Mesodermal cell (in vitro differentiated cells): ENCODE results near the gene MRPS9. TPM values are rescaled to one million over a fixed set of nuclear protein-coding genes. Genes with fewer than 3 reads are reported as not detected.

Experiments used
- H3K27ac ChIP-seq: 2 replicates; pipeline ENCODE4 v1.7.0; 2013; ENCODE audit warnings: mild to moderate bottlenecking, low read depth, low read length, moderate library complexity; ENCODE audit not compliant: severe bottlenecking
- H3K36me3 ChIP-seq: 2 replicates; pipeline ENCODE4 v1.7.1; 2013; ENCODE audit warnings: mild to moderate bottlenecking, low read length, moderate library complexity; ENCODE audit not compliant: control insufficient read depth, insufficient read depth
- H3K4me1 ChIP-seq: one replicate; pipeline ENCODE4 v1.7.1; 2013; ENCODE audit warnings: mild to moderate bottlenecking, low read length; ENCODE audit not compliant: insufficient read depth, control insufficient read depth, poor library complexity, severe bottlenecking
- H3K4me3 ChIP-seq: 2 replicates; pipeline ENCODE4 v1.7.0; 2013; ENCODE audit warnings: low read length, control low read depth, mild to moderate bottlenecking; ENCODE audit not compliant: insufficient read depth, poor library complexity, severe bottlenecking; ENCODE audit errors: extremely low read depth
- H3K9me3 ChIP-seq: 2 replicates; pipeline ENCODE4 v1.7.1; 2013; ENCODE audit warnings: mild to moderate bottlenecking, low read length, moderate library complexity; ENCODE audit not compliant: control insufficient read depth
- WGBS, 2 experiments: methylation state at CpG; one replicate each; pipeline ENCODE4 v1.1.5; 2013; ENCODE audit warnings: missing lambda C conversion rate in 2 of 2; ENCODE audit not compliant: insufficient coverage in 2 of 2; 5-methylcytosine and 5-hydroxymethylcytosine counted together
- polyA plus RNA-seq, 2 experiments: library from polyadenylated mRNA; stranded (reverse); fragments of 50-300 nt; gene quantifications; one replicate each; pipeline ENCODE4 v1.2.3, GENCODE V29; 2013

Gene MRPS9
- 30.7 TPM for polyA plus RNA-seq (2013, experiment 1 of 2)
- 34.7 TPM for polyA plus RNA-seq (2013, experiment 2 of 2)

DNA sequence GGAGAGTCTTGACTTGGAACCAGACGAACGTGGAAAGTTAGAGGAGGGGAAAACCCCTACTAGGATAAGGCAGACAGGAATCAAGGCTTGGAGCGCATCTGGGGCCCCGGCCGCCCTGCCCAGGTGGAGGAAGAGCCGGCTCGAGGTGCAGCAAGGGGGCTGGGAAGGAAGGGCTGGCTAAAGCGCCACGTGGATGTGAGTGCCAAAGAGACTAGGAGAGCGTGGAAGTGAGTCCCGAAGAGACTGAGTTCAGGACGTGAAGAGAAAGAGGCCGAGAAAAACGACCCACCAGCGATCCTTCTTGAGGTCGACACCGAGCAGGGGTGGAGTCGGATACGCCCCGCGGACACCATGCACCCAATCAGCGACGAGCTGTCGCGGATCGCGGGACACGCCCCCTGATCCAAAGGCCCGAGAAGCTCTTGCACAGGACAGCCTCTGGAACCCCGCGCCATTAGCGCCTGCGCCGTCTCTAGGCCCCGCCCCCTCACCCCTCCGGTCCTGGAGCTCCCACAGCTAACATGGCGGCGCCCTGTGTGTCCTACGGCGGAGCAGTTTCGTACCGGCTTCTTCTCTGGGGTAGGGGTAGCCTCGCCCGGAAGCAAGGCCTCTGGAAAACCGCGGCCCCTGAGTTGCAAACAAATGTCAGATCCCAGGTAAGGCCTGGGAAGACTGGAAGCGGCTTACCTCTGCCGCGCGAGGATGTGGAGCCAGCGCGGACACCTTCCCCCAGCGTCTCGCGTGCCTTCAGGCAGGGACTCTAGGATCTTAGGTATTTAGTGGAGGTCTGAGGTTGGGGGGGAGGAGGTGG is at the start of gene MRPS9:
MRPS9 (plus strand) TSS at position 498 of the 811 bp plus-strand sequence; CDS start at position 522, 24 bp downstream.
- Histone ChIP-seq H3K9me3 (no peaks in the 10 kb centered on the region), H3K4me1 (no peaks in the 10 kb centered on the region), H3K36me3 (peaks cover 6% of the 10 kb centered on the region), H3K4me3 (peak within 1 kb of the TSS; percentile 87), H3K27ac (peak within 1 kb of the TSS; percentile 87)
- 0% methylated on average over 47 to 49 of the region's 55 CpGs for WGBS, 2 experiments

- 100% methylated on average over 1 of the region's 2 CpGs; no CpG with 5 or more reads in 1 of the 2 experiments for WGBS, 2 experiments
- Histone ChIP-seq H3K9me3 (peaks cover 8% of the 10 kb centered on the region), H3K27ac (no peak overlapping the region), H3K4me1 (no peaks in the 10 kb centered on the region), H3K36me3 (no peaks in the 10 kb centered on the region), H3K4me3 (no peak overlapping the region)
Observed at GRCh38 chr2:105005181-105005951, 32.5 kb upstream of the MRPS9 start.

DNA sequence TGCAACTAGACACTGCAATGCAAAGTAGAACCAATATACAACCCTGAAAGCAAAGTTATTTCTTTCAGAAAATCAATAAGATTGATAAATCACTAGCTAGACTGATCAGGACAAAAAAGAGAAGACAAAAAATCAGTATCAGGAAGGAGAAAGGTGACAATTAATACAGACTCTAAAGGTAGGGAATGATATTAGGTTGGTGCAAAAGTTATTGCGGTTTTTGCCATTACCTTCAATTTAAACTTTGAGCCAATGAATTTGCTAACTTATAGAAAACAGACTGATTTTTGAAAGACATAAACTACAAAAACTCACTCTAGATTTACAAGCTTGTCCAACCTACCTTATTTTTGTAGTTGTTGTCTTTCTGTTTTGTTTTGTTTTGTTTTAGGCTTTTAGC is 30.5 kb upstream of the MRPS9 start:
- Histone ChIP-seq H3K9me3 (peaks cover 8% of the 10 kb centered on the region), H3K4me1 (no peaks in the 10 kb centered on the region), H3K4me3 (no peak overlapping the region), H3K27ac (no peak overlapping the region), H3K36me3 (no peaks in the 10 kb centered on the region)
- no CpG with 5 or more reads among the region's 1 CpG for WGBS, 2 experiments

DNA sequence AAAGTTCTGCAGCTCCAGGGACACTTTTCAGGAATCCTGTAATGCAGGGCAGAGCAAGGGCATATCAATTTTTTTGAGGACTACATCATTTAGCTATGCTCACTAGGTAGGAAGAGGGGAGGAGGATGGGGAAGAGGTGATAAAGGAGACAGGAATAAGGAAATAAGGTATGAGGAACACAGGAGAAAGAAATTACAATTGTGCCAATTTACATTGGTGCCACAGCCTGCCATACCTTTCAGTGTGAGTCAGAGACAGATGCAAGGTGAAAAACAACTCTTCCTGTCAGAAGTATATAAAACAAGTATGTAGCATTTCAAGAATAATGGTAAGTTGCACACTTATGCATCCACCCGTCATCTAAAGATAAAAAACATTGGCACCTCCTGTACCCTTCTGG is 5.4 kb upstream of the MRPS9 start:
- Histone ChIP-seq H3K9me3 (peaks cover 3% of the 10 kb centered on the region), H3K4me3 (no peak overlapping the region), H3K27ac (no peak overlapping the region), H3K36me3 (no peaks in the 10 kb centered on the region), H3K4me1 (no peaks in the 10 kb centered on the region)
- WGBS, 2 experiments: no CpG with 5 or more reads among the region's 1 CpG

GRCh38 chr2:105034170-105034569 is 3.7 kb upstream of the MRPS9 start:
- no peaks in the 10 kb centered on the region for H3K4me1 ChIP-seq
- H3K4me3 ChIP-seq: no peak overlapping the region
- peaks cover 3% of the 10 kb centered on the region for H3K9me3 ChIP-seq
- no peak overlapping the region for H3K27ac ChIP-seq
- no peaks in the 10 kb centered on the region for H3K36me3 ChIP-seq
- no CpG with 5 or more reads among the region's 1 CpG for WGBS, 2 experiments

GRCh38 chr2:105038383-105039061 is 653 bp downstream of the MRPS9 start:
- WGBS, 2 experiments: 5 to 6% methylated on average over 10 to 12 of the region's 17 CpGs
- Histone ChIP-seq H3K36me3 (peaks cover 6% of the 10 kb centered on the region), H3K4me1 (no peaks in the 10 kb centered on the region), H3K27ac (peak overlapping the region; percentile 87), H3K4me3 (peak overlapping the region; percentile 87), H3K9me3 (no peaks in the 10 kb centered on the region)

DNA sequence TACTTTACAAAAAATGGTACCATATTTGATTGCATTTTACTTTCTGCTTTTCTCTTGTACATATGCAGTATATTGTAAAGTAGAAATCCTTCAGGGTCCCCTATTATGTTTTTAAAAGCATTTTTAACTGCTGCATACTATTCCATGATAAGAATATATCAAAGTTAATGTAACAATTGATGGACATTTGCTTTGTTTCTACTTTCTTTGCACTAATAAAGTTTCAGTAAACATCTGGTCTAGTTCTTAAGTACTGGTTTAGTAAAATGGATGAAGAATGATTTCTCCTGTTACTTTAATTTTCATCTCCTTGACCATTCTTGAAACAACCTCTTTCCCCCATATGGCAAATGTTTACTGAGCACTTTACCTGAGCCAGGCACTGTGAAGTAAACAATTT is 1.7 kb downstream of the MRPS9 start:
- Histone ChIP-seq H3K36me3 (peaks cover 6% of the 10 kb centered on the region), H3K4me3 (no peak overlapping the region), H3K4me1 (no peaks in the 10 kb centered on the region), H3K27ac (no peak overlapping the region), H3K9me3 (no peaks in the 10 kb centered on the region)

- Histone ChIP-seq H3K4me1 (no peaks in the 10 kb centered on the region), H3K36me3 (peaks cover 13% of the 10 kb centered on the region), H3K4me3 (no peak overlapping the region), H3K9me3 (no peaks in the 10 kb centered on the region), H3K27ac (no peak overlapping the region)
- WGBS, 2 experiments: 100% methylated on average over 1 of the region's 2 CpGs; no CpG with 5 or more reads in 1 of the 2 experiments
Observed at GRCh38 chr2:105042189-105042588, 4.3 kb downstream of the MRPS9 start.

- WGBS, 2 experiments: no CpG with 5 or more reads among the region's 1 CpG
- Histone ChIP-seq H3K4me1 (no peaks in the 10 kb centered on the region), H3K4me3 (no peak overlapping the region), H3K27ac (no peak overlapping the region), H3K9me3 (no peaks in the 10 kb centered on the region), H3K36me3 (peaks cover 20% of the 10 kb centered on the region)
Observed at GRCh38 chr2:105052773-105053172, 14.9 kb downstream of the MRPS9 start.

GRCh38 chr2:105055613-105056012 is 17.7 kb downstream of the MRPS9 start:
- Histone ChIP-seq H3K36me3 (peaks cover 9% of the 10 kb centered on the region), H3K9me3 (no peaks in the 10 kb centered on the region), H3K27ac (no peak overlapping the region), H3K4me3 (no peak overlapping the region), H3K4me1 (no peaks in the 10 kb centered on the region)
- no CpG with 5 or more reads among the region's 2 CpGs for WGBS, 2 experiments
